Measurements from ENCODE around the gene PCDHGA7. TPM values are rescaled to one million over a fixed set of nuclear protein-coding genes. Genes with fewer than 3 reads are reported as not detected.

Gene PCDHGA7
- total RNA-seq, 1 experiment from 2014 or later = 0.56 TPM

- TF ChIP-seq, protein P1, sequence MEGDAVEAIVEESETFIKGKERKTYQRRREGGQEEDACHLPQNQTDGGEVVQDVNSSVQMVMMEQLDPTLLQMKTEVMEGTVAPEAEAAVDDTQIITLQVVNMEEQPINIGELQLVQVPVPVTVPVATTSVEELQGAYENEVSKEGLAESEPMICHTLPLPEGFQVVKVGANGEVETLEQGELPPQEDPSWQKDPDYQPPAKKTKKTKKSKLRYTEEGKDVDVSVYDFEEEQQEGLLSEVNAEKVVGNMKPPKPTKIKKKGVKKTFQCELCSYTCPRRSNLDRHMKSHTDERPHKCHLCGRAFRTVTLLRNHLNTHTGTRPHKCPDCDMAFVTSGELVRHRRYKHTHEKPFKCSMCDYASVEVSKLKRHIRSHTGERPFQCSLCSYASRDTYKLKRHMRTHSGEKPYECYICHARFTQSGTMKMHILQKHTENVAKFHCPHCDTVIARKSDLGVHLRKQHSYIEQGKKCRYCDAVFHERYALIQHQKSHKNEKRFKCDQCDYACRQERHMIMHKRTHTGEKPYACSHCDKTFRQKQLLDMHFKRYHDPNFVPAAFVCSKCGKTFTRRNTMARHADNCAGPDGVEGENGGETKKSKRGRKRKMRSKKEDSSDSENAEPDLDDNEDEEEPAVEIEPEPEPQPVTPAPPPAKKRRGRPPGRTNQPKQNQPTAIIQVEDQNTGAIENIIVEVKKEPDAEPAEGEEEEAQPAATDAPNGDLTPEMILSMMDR (IDR thresholded peaks at IDR 0.05; ENCODE audit: unreplicated experiment) = no peak
- H3K27me3 Mint-ChIP-seq (ENCODE audit: insufficient read depth, unreplicated experiment) = no peaks in the 10 kb centered on the region
- no peak for DNase-seq (ENCODE audit: unreplicated experiment)
- intact Hi-C loops (cut with micrococcal nuclease) = loop anchor here (10.0 kb wide), 2 partner anchors 194 to 334 kb away; partner anchors contain the start of gene PCDHB14
- no TSS peak for BruUV-seq (replicated peaks)
- no peaks in the 10 kb centered on the region for H3K36me3 Mint-ChIP-seq (ENCODE audit: insufficient read depth, unreplicated experiment)
- ChIA-PET CTCF (interaction anchor here (0.5 to 3.4 kb wide), 5 partner anchors 56 to 148 kb away, joined by 3 to 31 read pairs (median 6); partner anchors contain the start of genes PCDHGC3 and TAF7), POLR2A (no interaction called here)
- H3K4me1 Mint-ChIP-seq (ENCODE audit: insufficient read depth, unreplicated experiment) = no peaks in the 10 kb centered on the region
- H3K9me3 Mint-ChIP-seq (ENCODE audit: unreplicated experiment) = peaks cover 25% of the 10 kb centered on the region
- H3K27ac Mint-ChIP-seq (ENCODE audit: low read depth, unreplicated experiment) = no peak overlapping the region
- H3K4me3 Mint-ChIP-seq (ENCODE audit: unreplicated experiment) = no peak overlapping the region
Measured at GRCh38 chr5:141419074-141419880, 36.7 kb downstream of the PCDHGA7 start.

DNA sequence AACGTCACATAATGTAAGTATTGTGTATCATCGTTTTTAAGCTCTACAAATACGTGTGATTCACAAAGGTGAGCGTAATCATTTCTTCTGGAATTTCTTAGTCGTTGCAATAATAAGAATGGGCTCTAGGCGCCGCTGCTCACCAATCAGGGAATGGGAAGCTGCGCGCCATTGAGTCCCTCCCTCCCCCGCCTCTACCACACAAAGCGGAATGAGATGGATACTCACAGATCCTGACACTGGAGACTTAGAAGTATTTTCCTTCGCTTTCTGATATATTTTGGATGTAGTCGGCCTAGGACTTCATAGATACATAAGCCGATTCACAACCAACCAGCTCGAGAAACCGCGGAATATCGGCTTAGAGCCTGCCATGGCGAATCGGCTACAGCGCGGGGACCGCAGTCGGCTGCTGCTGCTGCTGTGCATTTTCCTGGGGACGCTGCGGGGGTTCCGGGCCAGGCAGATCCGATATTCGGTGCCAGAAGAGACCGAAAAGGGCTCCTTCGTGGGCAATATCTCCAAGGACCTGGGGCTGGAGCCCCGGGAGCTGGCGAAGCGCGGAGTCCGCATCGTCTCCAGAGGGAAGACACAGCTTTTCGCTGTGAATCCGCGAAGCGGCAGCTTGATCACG, 38.4 kb downstream of the PCDHGA7 start, which contains the start of gene PCDHGA11:
Gene PCDHGA11 (plus strand): TSS at position 197 of the 634 bp plus-strand sequence. CDS start 177 bp downstream, at position 374.
- no peaks in the 10 kb centered on the region for H3K4me1 Mint-ChIP-seq (ENCODE audit: insufficient read depth, unreplicated experiment)
- DNase-seq (ENCODE audit: unreplicated experiment) = peak; percentile 33
- no peaks in the 10 kb centered on the region for H3K36me3 Mint-ChIP-seq (ENCODE audit: insufficient read depth, unreplicated experiment)
- no peak within 1 kb of the TSS for H3K27ac Mint-ChIP-seq (ENCODE audit: low read depth, unreplicated experiment)
- ChIA-PET CTCF (interaction anchor here (0.5 to 2.6 kb wide), 10 partner anchors 9 to 236 kb away, joined by 3 to 9 read pairs (median 4); partner anchors contain the start of genes PCDHGA12 and PCDHGC3), POLR2A (no interaction called here)
- BruUV-seq (replicated peaks) = no TSS peak
- H3K4me3 Mint-ChIP-seq (ENCODE audit: unreplicated experiment) = no peak within 1 kb of the TSS
- TF ChIP-seq, protein P1 (IDR thresholded peaks at IDR 0.05; ENCODE audit: unreplicated experiment) = peak; percentile 18
- H3K9me3 Mint-ChIP-seq (ENCODE audit: unreplicated experiment) = peaks cover 29% of the 10 kb centered on the region
- intact Hi-C loops (cut with micrococcal nuclease) = no loop called here
- no peaks in the 10 kb centered on the region for H3K27me3 Mint-ChIP-seq (ENCODE audit: insufficient read depth, unreplicated experiment)

- H3K27ac Mint-ChIP-seq (ENCODE audit: low read depth, unreplicated experiment) = no peak overlapping the region
- H3K9me3 Mint-ChIP-seq (ENCODE audit: unreplicated experiment) = peaks cover 34% of the 10 kb centered on the region
- no peaks in the 10 kb centered on the region for H3K27me3 Mint-ChIP-seq (ENCODE audit: insufficient read depth, unreplicated experiment)
- H3K36me3 Mint-ChIP-seq (ENCODE audit: insufficient read depth, unreplicated experiment) = no peaks in the 10 kb centered on the region
- intact Hi-C loops (cut with micrococcal nuclease) = no loop called here
- ChIA-PET POLR2A (interaction anchor here (0.9 kb wide), 1 partner anchor 137 kb away, joined by 3 read pairs; no protein-coding TSS in a partner anchor), CTCF (interaction anchor here (0.7 to 2.6 kb wide), 7 partner anchors 8 to 183 kb away, joined by 3 to 9 read pairs (median 4); partner anchors contain the start of genes PCDHGA10, PCDHGA12 and PCDHGC3)
- no TSS peak for BruUV-seq (replicated peaks)
- no peaks in the 10 kb centered on the region for H3K4me1 Mint-ChIP-seq (ENCODE audit: insufficient read depth, unreplicated experiment)
- TF ChIP-seq, protein P1 (IDR thresholded peaks at IDR 0.05; ENCODE audit: unreplicated experiment) = no peak
- no peak for DNase-seq (ENCODE audit: unreplicated experiment)
- H3K4me3 Mint-ChIP-seq (ENCODE audit: unreplicated experiment) = no peak overlapping the region
Measured at GRCh38 chr5:141421489-141421855, 38.9 kb downstream of the PCDHGA7 start.

- ChIA-PET POLR2A (interaction anchor here (0.6 kb wide), 1 partner anchor 94 kb away, joined by 3 read pairs; no protein-coding TSS in a partner anchor), CTCF (interaction anchor here (1.2 kb wide), 1 partner anchor 10 kb away, joined by 4 read pairs; the partner anchor contains the start of gene PCDHGA10)
- H3K4me3 Mint-ChIP-seq (ENCODE audit: unreplicated experiment) = no peak overlapping the region
- peaks cover 41% of the 10 kb centered on the region for H3K9me3 Mint-ChIP-seq (ENCODE audit: unreplicated experiment)
- no peaks in the 10 kb centered on the region for H3K27me3 Mint-ChIP-seq (ENCODE audit: insufficient read depth, unreplicated experiment)
- intact Hi-C loops (cut with micrococcal nuclease) = no loop called here
- H3K27ac Mint-ChIP-seq (ENCODE audit: low read depth, unreplicated experiment) = no peak overlapping the region
- H3K36me3 Mint-ChIP-seq (ENCODE audit: insufficient read depth, unreplicated experiment) = no peaks in the 10 kb centered on the region
- H3K4me1 Mint-ChIP-seq (ENCODE audit: insufficient read depth, unreplicated experiment) = no peaks in the 10 kb centered on the region
- DNase-seq (ENCODE audit: unreplicated experiment) = no peak
- TF ChIP-seq, protein P1 (IDR thresholded peaks at IDR 0.05; ENCODE audit: unreplicated experiment) = no peak
- BruUV-seq (replicated peaks) = no TSS peak
Measured at GRCh38 chr5:141422742-141423291, 40.3 kb downstream of the PCDHGA7 start.

Data from MCF 10A (cell line).